Breast epithelium (tissue), 3 donors: Measurements from ENCODE around the gene MPPED2.

ENCODE experiments used
- CTCF ChIP-seq, 3 donors: fragments of 450-650 bp; IDR thresholded peaks; one replicate each; pipeline ENCODE4 v1.5.1; 2016 to 2017; ENCODE audit warnings: antibody characterized with exemption in 3 of 3, mild to moderate bottlenecking in 3 of 3, moderate library complexity in 3 of 3
- POLR2A ChIP-seq: fragments of 450-650 bp; IDR thresholded peaks from one replicate; pipeline ENCODE4 v1.6.1; 2016; ENCODE audit warnings: antibody characterized with exemption, mild to moderate bottlenecking, moderate library complexity
- POLR2AphosphoS5 ChIP-seq, 3 donors: sonication (generic); formaldehyde crosslinking; IDR thresholded peaks; one replicate each; pipeline ENCODE4 v1.6.1; 2017; ENCODE audit warnings: antibody characterized with exemption in 3 of 3

GRCh38 chr11:30481330-30481729 is 104.8 kb downstream of the MPPED2 start:
- no peak for TF ChIP-seq CTCF (IDR thresholded peaks at IDR 0.05)
- TF ChIP-seq POLR2A, result no peak
- TF ChIP-seq POLR2AphosphoS5 (IDR thresholded peaks at IDR 0.05), result no peak
